HCT116 (cell line): ENCODE data around the gene IGFBP2. TPM values are rescaled to one million over a fixed set of nuclear protein-coding genes. Genes with fewer than 3 reads are reported as not detected.

Source experiments
- ATAC-seq: fragments of 200-7000 bp; cut with Tn5 transposase; 2 replicates; pipeline ENCODE4 v1.9.1; 2020; ENCODE audit warnings: mild to moderate bottlenecking, moderate library complexity
- BruUV-seq: library from RNA; stranded (reverse); fragments of 400-500 nt; replicated peaks from 2 replicates; lab custom pipeline; 2021; lab: Mats Ljungman, UMichigan
- CTCF ChIA-PET: fragments of 300-600 bp; sonication (Branson Sonifier 250); formaldehyde crosslinking; loops from one replicate; lab custom pipeline; 2021; ENCODE audit warnings: antibody characterized with exemption; lab: Charles Lee
- POLR2A ChIA-PET: fragments of 300-600, 350-600 bp; sonication (Branson Sonifier 250); formaldehyde crosslinking; loops from one replicate; lab custom pipeline; 2021; ENCODE audit warnings: antibody characterized with exemption; lab: Charles Lee
- RAD21 ChIA-PET, 2 experiments: fragments of 300-600 bp; sonication (Branson Sonifier 250); formaldehyde crosslinking; loops; one replicate each; lab custom pipeline; 2023; ENCODE audit warnings: low total read pairs in 2 of 2; ENCODE audit not compliant: uncharacterized antibody in 2 of 2, unreplicated experiment in 2 of 2, low non-redundant PET in 1 of 2; lab: Charles Lee
- DNase-seq: peaks from one replicate; pipeline ENCODE4 v3.0.0-alpha.2; 2010; ENCODE audit warnings: low read depth, low spot score
- H2AFZ ChIP-seq: fragments of 200-600 bp; shearing (Covaris generic), sonication (generic); 2 replicates; pipeline ENCODE4 v1.6.1; 2017; ENCODE audit warnings: low read depth, mixed run types, mixed read lengths, antibody characterized with exemption, low read length; ENCODE audit not compliant: poor library complexity, severe bottlenecking
- H3K27ac ChIP-seq: 2 replicates; pipeline ENCODE4 v1.5.1; 2012; ENCODE audit warnings: low read depth, low read length
- H3K27me3 ChIP-seq: fragments of 200-600 bp; sonication (generic); 2 replicates; pipeline ENCODE4 v1.6.1; 2016; ENCODE audit warnings: mixed run types, low read length, mixed read lengths; ENCODE audit not compliant: insufficient read depth
- H3K36me3 ChIP-seq, 2 experiments: fragments of 200-500 bp in 1 of 2; fragments of 200-600 bp in 1 of 2; sonication (Bioruptor generic) in 1 of 2; sonication (generic) in 1 of 2; 2 replicates each; pipeline versions ENCODE4 v1.5.1 to v1.6.1; 2014 to 2016; ENCODE audit warnings: low read length in 2 of 2, inconsistent platforms in 1 of 2, mixed read lengths in 1 of 2, mixed run types in 1 of 2; ENCODE audit not compliant: insufficient read depth in 2 of 2, control insufficient read depth in 1 of 2
- H3K4me1 ChIP-seq, 2 experiments: fragments of 200-600 bp in 1 of 2; sonication (generic) in 1 of 2; 2 replicates each; pipeline versions ENCODE4 v1.5.1 to v1.6.1; 2012 to 2017; ENCODE audit warnings: low read length in 2 of 2, inconsistent platforms in 1 of 2, mild to moderate bottlenecking in 1 of 2, mixed read lengths in 1 of 2, mixed run types in 1 of 2, moderate library complexity in 1 of 2; ENCODE audit not compliant: insufficient read depth in 2 of 2, control insufficient read depth in 1 of 2
- H3K4me2 ChIP-seq: fragments of 200-600 bp; sonication (generic); 2 replicates; pipeline ENCODE4 v1.6.1; 2017; ENCODE audit warnings: mixed run types, low read length, mixed read lengths
- H3K4me3 ChIP-seq, 2 experiments: fragments of 200-600 bp in 1 of 2; sonication (generic) in 1 of 2; replicated peaks in 1 of 2; 2 replicates each; pipeline ENCODE4 v1.5.1; 2011 to 2016; ENCODE audit warnings: low read length in 2 of 2, control low read depth in 1 of 2, low read depth in 1 of 2, mild to moderate bottlenecking in 1 of 2, mixed read lengths in 1 of 2, mixed run types in 1 of 2
- H3K79me2 ChIP-seq: fragments of 200-600 bp; sonication (generic); 2 replicates; pipeline ENCODE4 v1.6.1; 2017; ENCODE audit warnings: mild to moderate bottlenecking, mixed run types, low read length, moderate library complexity, mixed read lengths; ENCODE audit not compliant: insufficient read depth
- H3K9ac ChIP-seq: fragments of 200-600 bp; sonication (generic); 2 replicates; pipeline ENCODE4 v1.6.1; 2016; ENCODE audit warnings: low read length, mixed read lengths
- H3K9me2 ChIP-seq: fragments of 200-600 bp; sonication (generic), shearing (Covaris generic); 2 replicates; pipeline ENCODE4 v1.6.1; 2017; ENCODE audit warnings: mixed run types, mild to moderate bottlenecking, moderate library complexity; ENCODE audit not compliant: insufficient read depth
- H3K9me3 ChIP-seq, 2 experiments: fragments of 200-500 bp in 1 of 2; fragments of 200-600 bp in 1 of 2; sonication (Bioruptor generic) in 1 of 2; sonication (generic) in 1 of 2; 2 replicates each; pipeline ENCODE4 v1.6.1; 2014 to 2017; ENCODE audit warnings: low read length in 2 of 2, mixed read lengths in 2 of 2, inconsistent platforms in 1 of 2, low read depth in 1 of 2, mild to moderate bottlenecking in 1 of 2, mixed run types in 1 of 2, moderate library complexity in 1 of 2; ENCODE audit not compliant: control insufficient read depth in 1 of 2, insufficient read depth in 1 of 2
- H4K20me1 ChIP-seq: fragments of 200-600 bp; sonication (generic), shearing (Covaris generic); 2 replicates; pipeline ENCODE4 v1.6.1; 2017; ENCODE audit warnings: mixed run types, mild to moderate bottlenecking, moderate library complexity; ENCODE audit not compliant: insufficient read depth
- CEBPB ChIP-seq: IDR thresholded peaks from 2 replicates; pipeline ENCODE4 v1.6.1; 2012; ENCODE audit warnings: low read depth
- EZH2phosphoT487 ChIP-seq: fragments of 200-600 bp; IDR thresholded peaks from 2 replicates; pipeline ENCODE4 v1.6.1; 2018; ENCODE audit warnings: antibody characterized with exemption, borderline replicate concordance
- POLR2A ChIP-seq: IDR thresholded peaks from 2 replicates; pipeline ENCODE4 v1.7.0; 2011; ENCODE audit warnings: borderline replicate concordance; ENCODE audit not compliant: insufficient read depth, insufficient read length; ENCODE audit errors: extremely low read depth
- POLR2AphosphoS5 ChIP-seq: IDR thresholded peaks from 2 replicates; pipeline ENCODE4 v1.6.1; 2011; ENCODE audit warnings: mild to moderate bottlenecking, low read depth, low read length, moderate library complexity
- RAD21 ChIP-seq: IDR thresholded peaks from 2 replicates; pipeline ENCODE4 v1.6.1; 2012; ENCODE audit warnings: low read depth, mild to moderate bottlenecking
- SIN3A ChIP-seq: IDR thresholded peaks from 2 replicates; pipeline ENCODE4 v1.6.1; 2012; ENCODE audit warnings: low read depth
- TCF7L2 ChIP-seq: IDR thresholded peaks from 2 replicates; pipeline ENCODE4 v1.7.0; 2011; ENCODE audit warnings: borderline replicate concordance, inconsistent platforms; ENCODE audit not compliant: insufficient read depth, insufficient read length; ENCODE audit errors: extremely low read depth
- intact Hi-C: fragments of 100-400 bp; cut with micrococcal nuclease; formaldehyde crosslinking; loops from 2 replicates; pipeline ENCODE4 v1.10.0; 2022
- total RNA-seq: library from RNA; stranded (reverse); gene quantifications from one replicate; pipeline ENCODE4 v1.2.1, GENCODE V29; 2021; ENCODE audit not compliant: unreplicated experiment
- TF ChIP-seq, protein P1 (sequence below): IDR thresholded peaks from 2 replicates; pipeline ENCODE4 v1.6.1; 2011; ENCODE audit warnings: mild to moderate bottlenecking, low read length, moderate library complexity; ENCODE audit not compliant: insufficient replicate concordance; ENCODE audit errors: extremely low read depth

IGFBP2 gene
- total RNA-seq, 1 experiment from 2014 or later = 143 TPM

DNA sequence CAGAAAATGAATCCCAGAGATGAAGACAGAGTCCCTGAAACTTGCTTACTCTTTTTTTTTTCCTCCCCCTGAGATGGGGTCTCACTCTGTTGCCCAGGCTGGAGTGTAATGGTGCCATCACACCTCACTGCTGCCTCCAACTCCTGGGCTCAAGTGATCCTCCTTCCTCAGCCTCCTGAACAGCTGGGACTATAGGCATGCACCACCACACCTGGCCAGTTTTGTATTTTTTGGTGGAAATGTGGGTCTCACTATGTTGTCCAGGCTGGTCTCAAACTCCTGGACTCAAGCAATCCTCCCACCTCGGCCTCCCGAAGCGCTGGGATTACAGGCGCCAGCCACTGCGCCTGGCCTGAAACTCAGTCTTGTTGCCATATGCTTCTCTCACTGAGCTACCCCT lies 27.8 kb downstream of the IGFBP2 start:
- no peaks in the 10 kb centered on the region for H3K9me2 ChIP-seq
- H3K27ac ChIP-seq = no peak overlapping the region
- BruUV-seq = no TSS peak
- peaks cover 0 to 6% of the 10 kb centered on the region in 2 experiments; a peak in 1 of 4 replicates for H3K36me3 ChIP-seq
- H3K4me3 ChIP-seq = no peak overlapping the region
- H3K4me1 ChIP-seq = no peaks in the 10 kb centered on the region
- no peaks in the 10 kb centered on the region for H3K9me3 ChIP-seq
- CTCF ChIA-PET = interaction anchor here (10.4 kb wide), 1 partner anchor 143 kb away, joined by 142 read pairs; no protein-coding TSS in a partner anchor
- no peak overlapping the region for H3K9ac ChIP-seq
- ATAC-seq (no peak), DNase-seq (no peak)
- intact Hi-C loops = loop anchor here (10.0 kb wide), 1 partner anchor 626 kb away; no protein-coding TSS in a partner anchor
- no peaks in the 10 kb centered on the region for H4K20me1 ChIP-seq
- RAD21 ChIA-PET = interaction anchor here in 1 of 2 experiments (1.7 kb wide), 1 partner anchor 141 kb away, joined by 4 read pairs; no protein-coding TSS in a partner anchor
- no peaks in the 10 kb centered on the region for H3K27me3 ChIP-seq
- no peaks in the 10 kb centered on the region for H3K79me2 ChIP-seq
- H2AFZ ChIP-seq = no peak overlapping the region
- H3K4me2 ChIP-seq = no peak overlapping the region
- POLR2A ChIA-PET = no interaction called here
- TF ChIP-seq, protein P1, sequence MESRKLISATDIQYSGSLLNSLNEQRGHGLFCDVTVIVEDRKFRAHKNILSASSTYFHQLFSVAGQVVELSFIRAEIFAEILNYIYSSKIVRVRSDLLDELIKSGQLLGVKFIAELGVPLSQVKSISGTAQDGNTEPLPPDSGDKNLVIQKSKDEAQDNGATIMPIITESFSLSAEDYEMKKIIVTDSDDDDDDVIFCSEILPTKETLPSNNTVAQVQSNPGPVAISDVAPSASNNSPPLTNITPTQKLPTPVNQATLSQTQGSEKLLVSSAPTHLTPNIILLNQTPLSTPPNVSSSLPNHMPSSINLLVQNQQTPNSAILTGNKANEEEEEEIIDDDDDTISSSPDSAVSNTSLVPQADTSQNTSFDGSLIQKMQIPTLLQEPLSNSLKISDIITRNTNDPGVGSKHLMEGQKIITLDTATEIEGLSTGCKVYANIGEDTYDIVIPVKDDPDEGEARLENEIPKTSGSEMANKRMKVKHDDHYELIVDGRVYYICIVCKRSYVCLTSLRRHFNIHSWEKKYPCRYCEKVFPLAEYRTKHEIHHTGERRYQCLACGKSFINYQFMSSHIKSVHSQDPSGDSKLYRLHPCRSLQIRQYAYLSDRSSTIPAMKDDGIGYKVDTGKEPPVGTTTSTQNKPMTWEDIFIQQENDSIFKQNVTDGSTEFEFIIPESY = no peak
- TF ChIP-seq POLR2A (no peak), POLR2AphosphoS5 (no peak), CEBPB (no peak), EZH2phosphoT487 (no peak), SIN3A (no peak), TCF7L2 (no peak), RAD21 (no peak)
